ENCODE results near the gene SART3.

GRCh38 chr12:108527166-108527496 is 33.8 kb downstream of the SART3 start:
- TF ChIP-seq CTCF (IDR thresholded peaks at IDR 0.05) (no peak), EZH2phosphoT487 (IDR thresholded peaks at IDR 0.05) (no peak), EZH2 (IDR thresholded peaks at IDR 0.05) (no peak)

Data from neural progenitor cell (in vitro differentiated cells).